Astrocyte (in vitro differentiated cells and primary cell): Measurements from ENCODE around the gene PEMT. TPM values are rescaled to one million over a fixed set of nuclear protein-coding genes. Genes with fewer than 3 reads are reported as not detected.

Experiments used
- DNase-seq: peaks from one replicate; pipeline ENCODE4 v3.0.0-alpha.2; 2010; ENCODE audit warnings: low read depth
- FAIRE-seq: peaks from 2 replicates; lab custom pipeline; 2011; peaks lifted over from hg19 to GRCh38; lab: Jason Lieb, UNC
- H2AFZ ChIP-seq: 2 replicates; pipeline ENCODE4 v1.6.0; 2012; ENCODE audit warnings: low read depth, low read length, inconsistent platforms
- H3K27ac ChIP-seq: 2 replicates; pipeline ENCODE4 v1.5.1; 2011; ENCODE audit warnings: low read depth, low read length, inconsistent platforms
- H3K27me3 ChIP-seq: 2 replicates; pipeline ENCODE4 v1.6.0; 2011; ENCODE audit warnings: low read length, inconsistent platforms; ENCODE audit not compliant: insufficient read depth
- H3K36me3 ChIP-seq: 2 replicates; pipeline ENCODE4 v1.5.1; 2011; ENCODE audit warnings: low read length, inconsistent platforms; ENCODE audit not compliant: insufficient read depth
- H3K4me1 ChIP-seq: 2 replicates; pipeline ENCODE4 v1.5.1; 2011; ENCODE audit warnings: low read length, inconsistent platforms; ENCODE audit not compliant: insufficient read depth
- H3K4me2 ChIP-seq: 2 replicates; pipeline ENCODE4 v1.6.0; 2012; ENCODE audit warnings: low read length, inconsistent platforms
- H3K4me3 ChIP-seq: 2 replicates; pipeline ENCODE4 v1.5.1; 2011; ENCODE audit warnings: low read depth, mild to moderate bottlenecking, low read length, inconsistent platforms; ENCODE audit not compliant: insufficient read depth
- H3K79me2 ChIP-seq: 2 replicates; pipeline ENCODE4 v1.6.0; 2012; ENCODE audit warnings: mild to moderate bottlenecking, low read length, inconsistent platforms; ENCODE audit not compliant: insufficient read depth
- H3K9ac ChIP-seq: 2 replicates; pipeline ENCODE4 v1.6.0; 2012; ENCODE audit warnings: mild to moderate bottlenecking, low read length, inconsistent platforms
- H3K9me3 ChIP-seq: 2 replicates; pipeline ENCODE4 v1.5.1; 2012; ENCODE audit warnings: low read depth, mild to moderate bottlenecking, low read length, inconsistent platforms; ENCODE audit not compliant: insufficient read depth
- H4K20me1 ChIP-seq: 2 replicates; pipeline ENCODE4 v1.6.0; 2012; ENCODE audit warnings: low read length, inconsistent platforms; ENCODE audit not compliant: insufficient read depth
- H3K27ac Mint-ChIP-seq: one replicate; pipeline ENCODE4 v1.8.0; 2021; ENCODE audit warnings: mild to moderate bottlenecking, mixed read lengths; ENCODE audit not compliant: unreplicated experiment
- H3K27me3 Mint-ChIP-seq: one replicate; pipeline ENCODE4 v1.8.0; 2021; ENCODE audit warnings: low read depth, mixed read lengths; ENCODE audit not compliant: unreplicated experiment
- H3K36me3 Mint-ChIP-seq: one replicate; pipeline ENCODE4 v1.8.0; 2021; ENCODE audit warnings: low read depth, mixed read lengths; ENCODE audit not compliant: unreplicated experiment
- H3K4me1 Mint-ChIP-seq: one replicate; pipeline ENCODE4 v1.8.0; 2021; ENCODE audit warnings: low read depth, mixed read lengths; ENCODE audit not compliant: unreplicated experiment
- H3K4me3 Mint-ChIP-seq: one replicate; pipeline ENCODE4 v1.8.0; 2021; ENCODE audit warnings: mild to moderate bottlenecking, moderate library complexity, mixed read lengths; ENCODE audit not compliant: unreplicated experiment
- H3K9me3 Mint-ChIP-seq: one replicate; pipeline ENCODE4 v1.8.0; 2021; ENCODE audit warnings: mild to moderate bottlenecking, mixed read lengths; ENCODE audit not compliant: unreplicated experiment
- CTCF ChIP-seq: IDR thresholded peaks from 2 replicates; pipeline ENCODE4 v1.5.1; 2011; ENCODE audit warnings: low read depth, mild to moderate bottlenecking, inconsistent platforms, low read length, moderate library complexity; ENCODE audit not compliant: insufficient read depth
- EZH2 ChIP-seq: IDR thresholded peaks from 2 replicates; pipeline ENCODE4 v1.6.1; 2012; ENCODE audit warnings: mild to moderate bottlenecking, low read length, inconsistent platforms; ENCODE audit not compliant: insufficient read depth
- total RNA-seq: library from RNA; stranded (reverse); gene quantifications from 2 replicates; pipeline ENCODE4 v1.2.1, GENCODE V29; 2021

PEMT gene
- total RNA-seq, 1 donor from 2014 or later, result 19.5 TPM

- Histone ChIP-seq H3K27me3 (no peaks in the 10 kb centered on the region), H3K4me1 (peaks cover 29% of the 10 kb centered on the region), H3K79me2 (no peaks in the 10 kb centered on the region), H4K20me1 (peaks cover 64% of the 10 kb centered on the region), H3K9me3 (no peaks in the 10 kb centered on the region), H3K27ac (no peak overlapping the region), H3K36me3 (no peaks in the 10 kb centered on the region), H2AFZ (no peak overlapping the region), H3K4me3 (no peak overlapping the region), H3K9ac (peak overlapping the region; percentile 12), H3K4me2 (peak overlapping the region; percentile 60)
- Mint-ChIP-seq H3K27me3 (peaks cover 15% of the 10 kb centered on the region), H3K9me3 (no peaks in the 10 kb centered on the region), H3K4me3 (no peak overlapping the region), H3K4me1 (peaks cover 21% of the 10 kb centered on the region), H3K36me3 (peaks cover 5% of the 10 kb centered on the region), H3K27ac (no peak overlapping the region)
- DNase-seq, result peak; percentile 95
- FAIRE-seq, result no peak
- TF ChIP-seq CTCF (no peak), EZH2 (no peak)
These were observed 79.3 kb downstream of the PEMT start for GRCh38 chr17:17511881-17512858.

- peaks cover 15% of the 10 kb centered on the region for H3K27me3 Mint-ChIP-seq
- DNase-seq, result no peak
- H3K4me3 Mint-ChIP-seq, result no peak overlapping the region
- H3K9me3 Mint-ChIP-seq, result no peaks in the 10 kb centered on the region
- TF ChIP-seq EZH2 (no peak), CTCF (no peak)
- H3K4me2 ChIP-seq, result no peak overlapping the region
- no peak overlapping the region for H3K4me3 ChIP-seq
- H3K27ac ChIP-seq, result no peak overlapping the region
- no peak overlapping the region for H2AFZ ChIP-seq
- H3K36me3 Mint-ChIP-seq, result peaks cover 5% of the 10 kb centered on the region
- no peaks in the 10 kb centered on the region for H3K36me3 ChIP-seq
- no peak overlapping the region for H3K9ac ChIP-seq
- no peak for FAIRE-seq
- no peaks in the 10 kb centered on the region for H3K79me2 ChIP-seq
- H3K9me3 ChIP-seq, result no peaks in the 10 kb centered on the region
- peaks cover 20% of the 10 kb centered on the region for H3K4me1 Mint-ChIP-seq
- H4K20me1 ChIP-seq, result peaks cover 63% of the 10 kb centered on the region
- H3K4me1 ChIP-seq, result peaks cover 26% of the 10 kb centered on the region
- no peak overlapping the region for H3K27ac Mint-ChIP-seq
- no peaks in the 10 kb centered on the region for H3K27me3 ChIP-seq
These were observed 80.2 kb downstream of the PEMT start for GRCh38 chr17:17511293-17511741.
